H1 (cell line): ENCODE measurements around the gene MAGEA9B. TPM values are rescaled to one million over a fixed set of nuclear protein-coding genes. Genes with fewer than 3 reads are reported as not detected.

Source experiments
- CTCF ChIA-PET: fragments of 300-600 bp; sonication (Branson Sonifier 250); formaldehyde crosslinking; loops from one replicate; lab custom pipeline; 2021; ENCODE audit not compliant: partially characterized antibody; lab: Charles Lee
- POLR2A ChIA-PET: fragments of 300-600 bp; sonication (Branson Sonifier 250); formaldehyde crosslinking; loops from one replicate; lab custom pipeline; 2021; ENCODE audit warnings: inconsistent platforms; ENCODE audit not compliant: partially characterized antibody; lab: Charles Lee
- DNase-seq, 2 experiments: peaks; one replicate each; pipeline versions ENCODE4 v3.0.0 to v3.0.0-alpha.2; 2010 to 2022; ENCODE audit warnings: low spot score in 2 of 2, low read depth in 1 of 2, mixed read lengths in 1 of 2
- FAIRE-seq: peaks from 2 replicates; lab custom pipeline; 2011; peaks lifted over from hg19 to GRCh38; lab: Jason Lieb, UNC
- H2AFZ ChIP-seq: 2 replicates; pipeline ENCODE4 v1.8.1; 2012; ENCODE audit warnings: low read length, inconsistent platforms
- H2AK5ac ChIP-seq: 2 replicates; pipeline ENCODE4 v1.6.1; 2013; ENCODE audit warnings: low read depth, low read length
- H2BK120ac ChIP-seq: replicated peaks from 2 replicates; pipeline ENCODE3; 2013; ENCODE audit warnings: low read depth, low read length, inconsistent platforms
- H2BK12ac ChIP-seq: 2 replicates; pipeline ENCODE4 v1.6.1; 2013; ENCODE audit warnings: low read depth, low read length
- H2BK15ac ChIP-seq: 2 replicates; pipeline ENCODE4 v1.6.1; 2013; ENCODE audit warnings: low read length
- H2BK20ac ChIP-seq: 2 replicates; pipeline ENCODE4 v1.6.1; 2013; ENCODE audit warnings: low read length
- H2BK5ac ChIP-seq: 2 replicates; pipeline ENCODE4 v1.6.1; 2013; ENCODE audit warnings: low read depth, low read length
- H3K14ac ChIP-seq: 2 replicates; pipeline ENCODE4 v1.6.1; 2013; ENCODE audit warnings: inconsistent platforms; ENCODE audit not compliant: insufficient read length
- H3K18ac ChIP-seq: 2 replicates; pipeline ENCODE4 v1.6.1; 2013; ENCODE audit warnings: low read length; ENCODE audit errors: extremely low read depth
- H3K23ac ChIP-seq: 2 replicates; pipeline ENCODE4 v1.6.1; 2013; ENCODE audit warnings: inconsistent platforms; ENCODE audit not compliant: insufficient read length
- H3K23me2 ChIP-seq: 2 replicates; pipeline ENCODE4 v1.6.1; 2013; ENCODE audit warnings: low read depth, low read length
- H3K27ac ChIP-seq: 2 replicates; pipeline ENCODE4 v1.6.1; 2011; ENCODE audit warnings: low read depth, low read length, inconsistent platforms
- H3K27me3 ChIP-seq, 4 experiments: replicated peaks in 1 of 4; 1 replicate in 1 of 4; 2 replicates in 3 of 4; pipeline versions ENCODE4 v1.6.1 to v1.8.1; 2011 to 2013; ENCODE audit warnings: low read length in 3 of 4, mild to moderate bottlenecking in 3 of 4, inconsistent platforms in 2 of 4, mixed read lengths in 2 of 4, moderate library complexity in 1 of 4; ENCODE audit not compliant: control insufficient read depth in 3 of 4, insufficient read depth in 3 of 4; ENCODE audit errors: extremely low read depth in 1 of 4
- H3K36me3 ChIP-seq, 4 experiments: 2 replicates each; pipeline versions ENCODE4 v1.6.1 to v1.8.1; 2011 to 2013; ENCODE audit warnings: mild to moderate bottlenecking in 4 of 4, low read length in 3 of 4, moderate library complexity in 2 of 4, control low read depth in 1 of 4, inconsistent platforms in 1 of 4; ENCODE audit not compliant: insufficient read depth in 4 of 4, control insufficient read depth in 2 of 4
- H3K4ac ChIP-seq: replicated peaks from 2 replicates; pipeline ENCODE3; 2013; ENCODE audit warnings: low read length, low read depth, mixed read lengths, inconsistent platforms; ENCODE audit not compliant: insufficient read length
- H3K4me1 ChIP-seq, 4 experiments: replicated peaks in 1 of 4; 1 replicate in 1 of 4; 2 replicates in 3 of 4; pipeline versions ENCODE4 v1.6.1 to v1.8.1; 2011 to 2013; ENCODE audit warnings: low read length in 3 of 4, inconsistent platforms in 2 of 4, mixed read lengths in 1 of 4; ENCODE audit not compliant: insufficient read depth in 4 of 4, control insufficient read depth in 3 of 4
- H3K4me2 ChIP-seq, 2 experiments: 2 replicates each; pipeline versions ENCODE4 v1.6.1 to v1.8.1; 2011 to 2013; ENCODE audit warnings: low read depth in 2 of 2, low read length in 2 of 2, control low read depth in 1 of 2, inconsistent platforms in 1 of 2, mild to moderate bottlenecking in 1 of 2; ENCODE audit not compliant: insufficient read depth in 1 of 2
- H3K4me3 ChIP-seq, 4 experiments: fragments of 200-600, 300-600 bp in 1 of 4; sonication (generic), shearing (Covaris generic), sonication (Bioruptor Twin) in 1 of 4; 2 replicates each; pipeline versions ENCODE4 v1.5.1 to v1.8.1; 2011 to 2016; ENCODE audit warnings: low read length in 4 of 4, low read depth in 3 of 4, control low read depth in 2 of 4, inconsistent platforms in 2 of 4, mild to moderate bottlenecking in 2 of 4, mixed read lengths in 1 of 4, moderate library complexity in 1 of 4; ENCODE audit not compliant: insufficient read depth in 2 of 4; ENCODE audit errors: extremely low read depth in 1 of 4
- H3K56ac ChIP-seq: replicated peaks from 2 replicates; pipeline ENCODE3; 2013; ENCODE audit warnings: low read depth, mild to moderate bottlenecking, mixed read lengths, low read length, inconsistent platforms; ENCODE audit not compliant: insufficient read length
- H3K79me1 ChIP-seq: 2 replicates; pipeline ENCODE4 v1.6.1; 2013; ENCODE audit warnings: low read depth, low read length, control low read depth
- H3K79me2 ChIP-seq, 2 experiments: 2 replicates each; pipeline versions ENCODE4 v1.6.1 to v1.8.1; 2012 to 2013; ENCODE audit warnings: low read length in 2 of 2, mild to moderate bottlenecking in 2 of 2, inconsistent platforms in 1 of 2; ENCODE audit not compliant: insufficient read depth in 2 of 2, control insufficient read depth in 1 of 2
- H3K9ac ChIP-seq, 4 experiments: replicated peaks in 1 of 4; 1 replicate in 1 of 4; 2 replicates in 3 of 4; pipeline versions ENCODE4 v1.6.1 to v1.8.1; 2011 to 2013; ENCODE audit warnings: low read depth in 3 of 4, low read length in 3 of 4, control low read depth in 2 of 4, mild to moderate bottlenecking in 2 of 4, moderate library complexity in 2 of 4, inconsistent platforms in 1 of 4; ENCODE audit errors: extremely low read depth in 1 of 4
- H3K9me3 ChIP-seq, 2 experiments: 2 replicates each; pipeline versions ENCODE4 v1.6.1 to v1.8.1; 2012 to 2013; ENCODE audit warnings: mild to moderate bottlenecking in 2 of 2, moderate library complexity in 2 of 2, control low read depth in 1 of 2, inconsistent platforms in 1 of 2, low read depth in 1 of 2, low read length in 1 of 2, mixed read lengths in 1 of 2; ENCODE audit not compliant: insufficient read depth in 2 of 2
- H4K20me1 ChIP-seq, 2 experiments: replicated peaks in 1 of 2; 2 replicates each; pipeline versions ENCODE3 to v1.8.1; 2011 to 2013; ENCODE audit warnings: inconsistent platforms in 2 of 2, low read length in 2 of 2, mild to moderate bottlenecking in 1 of 2; ENCODE audit not compliant: insufficient read depth in 2 of 2, control insufficient read depth in 1 of 2
- H4K5ac ChIP-seq: 2 replicates; pipeline ENCODE4 v1.6.1; 2013; ENCODE audit warnings: low read length, low read depth, mixed read lengths, inconsistent platforms; ENCODE audit not compliant: insufficient read length
- H4K8ac ChIP-seq: 2 replicates; pipeline ENCODE4 v1.8.0; 2013; ENCODE audit warnings: mild to moderate bottlenecking, moderate library complexity, low read length, inconsistent platforms; ENCODE audit not compliant: insufficient read depth; ENCODE audit errors: extremely low read depth
- H4K91ac ChIP-seq: replicated peaks from 2 replicates; pipeline ENCODE3; 2013; ENCODE audit warnings: low read length, mixed read lengths, inconsistent platforms; ENCODE audit not compliant: insufficient read length
- PHF8 ChIP-seq: fragments of 200-600 bp; sonication (generic); conservative IDR thresholded peaks from 2 replicates; pipeline ENCODE4 v1.7.1; 2012; ENCODE audit warnings: low read depth, mild to moderate bottlenecking, inconsistent platforms, low read length, moderate library complexity
- RBBP5 ChIP-seq: IDR thresholded peaks from 2 replicates; pipeline ENCODE4 v1.7.1; 2012; ENCODE audit warnings: low read depth, mild to moderate bottlenecking, inconsistent platforms, low read length, moderate library complexity, borderline replicate concordance
- SAP30 ChIP-seq: fragments of 300-600 bp; sonication (generic); IDR thresholded peaks from 2 replicates; pipeline ENCODE4 v1.7.1; 2012; ENCODE audit warnings: low read length, moderate library complexity, mild to moderate bottlenecking, inconsistent platforms; ENCODE audit not compliant: insufficient read depth, insufficient replicate concordance
- TBP ChIP-seq: IDR thresholded peaks from 2 replicates; pipeline ENCODE4 v1.6.1; 2011; ENCODE audit warnings: low read depth, low read length, improper control_type of control experiment
- WGBS, 2 experiments: shearing (Covaris generic) in 1 of 2; methylation state at CpG; one replicate each; pipeline versions ENCODE4 v1.1.6 to v1.1.7; 2013 to 2015; ENCODE audit warnings: low lambda C conversion rate in 2 of 2, mixed read lengths in 2 of 2, inconsistent platforms in 1 of 2, low coverage in 1 of 2, missing lambda C conversion rate in 1 of 2; ENCODE audit not compliant: insufficient replicate concordance in 2 of 2, insufficient coverage in 1 of 2, insufficient read length in 1 of 2; ENCODE audit errors: extremely low coverage in 1 of 2, missing lambda C conversion rate in 1 of 2; 5-methylcytosine and 5-hydroxymethylcytosine counted together
- polyA plus RNA-seq, 7 experiments: library from polyadenylated mRNA; depleted of rRNA in 3 of 7; stranded (reverse) in 5 of 7; unstranded in 2 of 7; fragments of >200 nt in 5 of 7; fragments of 200-250 nt in 2 of 7; gene quantifications; 1 replicate in 5 of 7; 2 replicates in 1 of 7; 4 replicates in 1 of 7; pipeline versions ENCODE4 v1.2.1 to v1.2.3, GENCODE V29; 2011 to 2013; ENCODE audit warnings: missing spikeins in 2 of 7, mixed read lengths in 2 of 7
- total RNA-seq: library from RNA; stranded (reverse); fragmentation: NEBNext Ultra II Directional; extraction: Animal tissue kit (Norgen Biotek cat#: 25700); gene quantifications from 2 replicates; pipeline ENCODE4 v1.2.1, GENCODE V29; 2021
- TF ChIP-seq, protein P1 (sequence below): IDR thresholded peaks from 2 replicates; pipeline ENCODE4 v1.6.1; 2011; ENCODE audit warnings: low read depth, mild to moderate bottlenecking, low read length; ENCODE audit not compliant: insufficient read depth

Gene MAGEA9B
- total and polyA plus RNA-seq, 2 of the 8 experiments (the other 6 are each of a cell fraction or from before 2014, with no cell fraction given), result 0.06 TPM; not detected in 1

- no peak overlapping the region for H3K9ac ChIP-seq
- H3K4me2 ChIP-seq, result peak overlapping the region; percentile 68 to 89
- H3K36me3 ChIP-seq, result no peaks in the 10 kb centered on the region
- H3K79me1 ChIP-seq, result no peaks in the 10 kb centered on the region
- H3K4me1 ChIP-seq, result peaks cover 0 to 5% (median 4%) of the 10 kb centered on the region in 4 experiments; a peak in 3 of 7 replicates
- no peak overlapping the region for H2AFZ ChIP-seq
- no peak overlapping the region for H3K14ac ChIP-seq
- H3K4ac ChIP-seq, result no peak overlapping the region
- H2BK5ac ChIP-seq, result no peak overlapping the region
- H3K27me3 ChIP-seq, result no peaks in the 10 kb centered on the region; a peak in 1 of 7 replicates
- H2BK15ac ChIP-seq, result no peak overlapping the region
- no peak overlapping the region for H4K91ac ChIP-seq
- peaks cover 9% of the 10 kb centered on the region; the same call in 1 of the 2 replicates for H3K23me2 ChIP-seq
- peak overlapping the region; percentile 56 to 71 (median 58) for H3K4me3 ChIP-seq
- no peaks in the 10 kb centered on the region for H3K9me3 ChIP-seq
- H3K23ac ChIP-seq, result no peak overlapping the region
- H2BK12ac ChIP-seq, result no peak overlapping the region
- H3K56ac ChIP-seq, result no peak overlapping the region
- ChIA-PET CTCF (interaction anchor here (1.0 to 1.9 kb wide), 7 partner anchors 9 to 35 kb away, joined by 3 to 11 read pairs (median 3); partner anchors contain the start of gene IDS), POLR2A (interaction anchor here (1.1 to 1.2 kb wide), 2 partner anchors 9 to 34 kb away, joined by 3 read pairs; partner anchors contain the start of gene IDS)
- H3K79me2 ChIP-seq, result no peaks in the 10 kb centered on the region
- FAIRE-seq, result peak; percentile 95
- no peak overlapping the region; the same call in 1 of the 2 replicates for H3K18ac ChIP-seq
- no peak overlapping the region for H2AK5ac ChIP-seq
- WGBS, 2 experiments, result 0% methylated on average over 1 of the region's 34 CpGs; no CpG with 5 or more reads in 1 of the 2 experiments
- peak; percentile 79 to 84 for DNase-seq
- no peak overlapping the region for H2BK20ac ChIP-seq
- no peak overlapping the region for H4K5ac ChIP-seq
- TF ChIP-seq SAP30, result no peak
- TF ChIP-seq, protein P1, sequence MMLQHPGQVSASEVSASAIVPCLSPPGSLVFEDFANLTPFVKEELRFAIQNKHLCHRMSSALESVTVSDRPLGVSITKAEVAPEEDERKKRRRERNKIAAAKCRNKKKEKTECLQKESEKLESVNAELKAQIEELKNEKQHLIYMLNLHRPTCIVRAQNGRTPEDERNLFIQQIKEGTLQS, result no peak
- 0 out of 2 replicates have a peak, but pooled peaks have one; percentile 30 for TF ChIP-seq RBBP5
- peak; percentile 16; the same call in 1 of the 2 replicates for TF ChIP-seq TBP
- TF ChIP-seq PHF8, result 0 out of 2 replicates have a peak, but pooled peaks have one; percentile 24
- H2BK120ac ChIP-seq, result no peak overlapping the region
- no peak overlapping the region; the same call in 1 of the 2 replicates for H3K27ac ChIP-seq
- no peaks in the 10 kb centered on the region for H4K20me1 ChIP-seq
- no peak overlapping the region for H4K8ac ChIP-seq
Measured at GRCh38 chrX:149539283-149540130, 47.8 kb downstream of the MAGEA9B start.
